Parathyroid adenoma (tissue), 2 donors: ENCODE results near the gene FAM193B.

ENCODE experiments used
- H2AFZ ChIP-seq: fragments of 300-600 bp; sonication (generic); one replicate; pipeline ENCODE4 v1.7.0; 2017; ENCODE audit warnings: antibody characterized with exemption, mild to moderate bottlenecking
- H3K27ac ChIP-seq: fragments of 300-600 bp; sonication (generic); one replicate; pipeline ENCODE4 v1.7.0; 2017
- H3K27me3 ChIP-seq: fragments of 300-600 bp; sonication (generic); one replicate; pipeline ENCODE4 v1.7.0; 2017; ENCODE audit warnings: low read length; ENCODE audit not compliant: control insufficient read depth, insufficient read depth
- H3K36me3 ChIP-seq: fragments of 300-600 bp; sonication (generic); one replicate; pipeline ENCODE4 v1.7.0; 2017; ENCODE audit warnings: low read length; ENCODE audit not compliant: control insufficient read depth, insufficient read depth
- H3K4me1 ChIP-seq: fragments of 300-600 bp; sonication (generic); one replicate; pipeline ENCODE4 v1.7.0; 2017; ENCODE audit warnings: control low read depth
- H3K4me2 ChIP-seq: fragments of 300-600 bp; sonication (generic); one replicate; pipeline ENCODE4 v1.7.0; 2017; ENCODE audit warnings: low read length
- H3K4me3 ChIP-seq: fragments of 300-600 bp; sonication (generic); one replicate; pipeline ENCODE4 v1.7.0; 2017; ENCODE audit warnings: low read depth, low read length
- H3K79me2 ChIP-seq: fragments of 300-600 bp; sonication (generic); one replicate; pipeline ENCODE4 v1.7.0; 2017; ENCODE audit warnings: control low read depth
- H3K9ac ChIP-seq: fragments of 300-600 bp; sonication (generic); one replicate; pipeline ENCODE4 v1.7.0; 2017; ENCODE audit warnings: mild to moderate bottlenecking
- H3K9me3 ChIP-seq: fragments of 300-600 bp; sonication (generic); one replicate; pipeline ENCODE4 v1.7.0; 2017; ENCODE audit warnings: low read length; ENCODE audit not compliant: control insufficient read depth
- CTCF ChIP-seq: fragments of 300-600 bp; sonication (generic); IDR thresholded peaks from one replicate; pipeline ENCODE4 v1.7.0; 2017; ENCODE audit warnings: antibody characterized with exemption, mild to moderate bottlenecking
- donor health status: primary hyperparathyroidism.

Gene FAM193B

GRCh38 chr5:177499842-177500241 is 54.5 kb downstream of the FAM193B start:
- no peak overlapping the region for H3K4me3 ChIP-seq
- H3K4me1 ChIP-seq: peaks cover 13% of the 10 kb centered on the region
- no peaks in the 10 kb centered on the region for H3K36me3 ChIP-seq
- no peaks in the 10 kb centered on the region for H3K27me3 ChIP-seq
- TF ChIP-seq CTCF: no peak
- H3K9me3 ChIP-seq: no peaks in the 10 kb centered on the region
- H3K9ac ChIP-seq: no peak overlapping the region
- H3K27ac ChIP-seq: no peak overlapping the region
- H2AFZ ChIP-seq: no peak overlapping the region
- no peak overlapping the region for H3K4me2 ChIP-seq
- no peaks in the 10 kb centered on the region for H3K79me2 ChIP-seq

- H3K4me2 ChIP-seq: peak overlapping the region; percentile 93
- peaks cover 22% of the 10 kb centered on the region for H3K4me1 ChIP-seq
- H3K9ac ChIP-seq: no peak overlapping the region
- TF ChIP-seq CTCF: no peak
- no peaks in the 10 kb centered on the region for H3K36me3 ChIP-seq
- H3K27me3 ChIP-seq: no peaks in the 10 kb centered on the region
- H3K27ac ChIP-seq: peak overlapping the region; percentile 48
- H3K4me3 ChIP-seq: peak overlapping the region; percentile 75
- H2AFZ ChIP-seq: peak overlapping the region; percentile 79
- no peaks in the 10 kb centered on the region for H3K79me2 ChIP-seq
- no peaks in the 10 kb centered on the region for H3K9me3 ChIP-seq
Observed at GRCh38 chr5:177498013-177498787, 56.2 kb downstream of the FAM193B start.

GRCh38 chr5:177497292-177498012 is 56.9 kb downstream of the FAM193B start, which contains the start of gene PDLIM7:
Gene PDLIM7 (minus strand): TSS chr5:177497604. CDS start chr5:177496512, 1,092 bp downstream.
- Histone ChIP-seq H3K4me2 (peak within 1 kb of the TSS; percentile 93), H3K27me3 (no peaks in the 10 kb centered on the region), H3K4me3 (peak within 1 kb of the TSS; percentile 75), H3K4me1 (peaks cover 28% of the 10 kb centered on the region), H3K36me3 (no peaks in the 10 kb centered on the region), H3K79me2 (no peaks in the 10 kb centered on the region), H3K27ac (peak within 1 kb of the TSS; percentile 90), H2AFZ (peak within 1 kb of the TSS; percentile 79), H3K9ac (peak within 1 kb of the TSS; percentile 29), H3K9me3 (no peaks in the 10 kb centered on the region)
- no peak for TF ChIP-seq CTCF

GRCh38 chr5:177496727-177497291 is 57.6 kb downstream of the FAM193B start:
- Histone ChIP-seq H2AFZ (peak overlapping the region; percentile 79), H3K4me1 (peaks cover 28% of the 10 kb centered on the region), H3K4me3 (peak overlapping the region; percentile 75), H3K27me3 (no peaks in the 10 kb centered on the region), H3K36me3 (no peaks in the 10 kb centered on the region), H3K9ac (peak overlapping the region; percentile 29), H3K79me2 (no peaks in the 10 kb centered on the region), H3K9me3 (no peaks in the 10 kb centered on the region), H3K27ac (peak overlapping the region; percentile 90), H3K4me2 (peak overlapping the region; percentile 93)
- TF ChIP-seq CTCF: no peak
